MCF 10A (cell line): Measurements from ENCODE around the gene PACSIN2. TPM values are rescaled to one million over a fixed set of nuclear protein-coding genes. Genes with fewer than 3 reads are reported as not detected.
A peak's percentile ranks its signal among the peaks of the same experiment; 100 is the strongest.

Source experiments
- BruUV-seq: library from RNA; stranded (reverse); fragments of 400-500 nt; replicated peaks from 2 replicates; lab custom pipeline; 2021; lab: Mats Ljungman, UMichigan
- CTCF ChIA-PET: fragments of 300-600 bp; sonication (Branson Sonifier 250); formaldehyde crosslinking; extraction: SDS; loops from one replicate; lab custom pipeline; 2021; ENCODE audit warnings: antibody characterized with exemption, inconsistent platforms; lab: Yijun Ruan, JAX
- POLR2A ChIA-PET: fragments of 300-600, 350-650 bp; sonication (Branson Sonifier 250); formaldehyde crosslinking; extraction: SDS; loops from one replicate; lab custom pipeline; 2020; ENCODE audit warnings: antibody characterized with exemption, inconsistent platforms; lab: Yijun Ruan, JAX
- DNase-seq: peaks from one replicate; pipeline ENCODE4 v3.0.0-alpha.2; 2018; ENCODE audit not compliant: unreplicated experiment
- H3K27ac Mint-ChIP-seq: one replicate; pipeline ENCODE4 v1.8.0; 2022; ENCODE audit warnings: mild to moderate bottlenecking, low read depth, mixed read lengths; ENCODE audit not compliant: unreplicated experiment
- H3K27me3 Mint-ChIP-seq: one replicate; pipeline ENCODE4 v1.8.0; 2022; ENCODE audit warnings: mixed read lengths; ENCODE audit not compliant: insufficient read depth, unreplicated experiment
- H3K36me3 Mint-ChIP-seq: one replicate; pipeline ENCODE4 v1.8.0; 2022; ENCODE audit warnings: mild to moderate bottlenecking, moderate library complexity, mixed read lengths; ENCODE audit not compliant: insufficient read depth, unreplicated experiment
- H3K4me1 Mint-ChIP-seq: one replicate; pipeline ENCODE4 v1.8.0; 2022; ENCODE audit warnings: mixed read lengths; ENCODE audit not compliant: insufficient read depth, unreplicated experiment
- H3K4me3 Mint-ChIP-seq: one replicate; pipeline ENCODE4 v1.8.0; 2022; ENCODE audit warnings: mild to moderate bottlenecking, moderate library complexity, mixed read lengths; ENCODE audit not compliant: unreplicated experiment
- H3K9me3 Mint-ChIP-seq: one replicate; pipeline ENCODE4 v1.8.0; 2022; ENCODE audit warnings: mixed read lengths; ENCODE audit not compliant: unreplicated experiment
- CTCF ChIP-seq: fragments of 200-600 bp; IDR thresholded peaks from one replicate; pipeline ENCODE4 v1.8.0; 2022; ENCODE audit warnings: antibody characterized with exemption, mild to moderate bottlenecking; ENCODE audit not compliant: unreplicated experiment
- intact Hi-C: fragments of 100-400 bp; cut with micrococcal nuclease; formaldehyde crosslinking; loops from 2 replicates; pipeline ENCODE4 v1.14.1; 2022
- total RNA-seq: library from RNA; stranded (reverse); gene quantifications from 2 replicates; pipeline ENCODE4 v1.2.3, GENCODE V29; 2022

The PACSIN2 gene
- total RNA-seq, 1 experiment from 2014 or later, result 67.3 TPM

DNA sequence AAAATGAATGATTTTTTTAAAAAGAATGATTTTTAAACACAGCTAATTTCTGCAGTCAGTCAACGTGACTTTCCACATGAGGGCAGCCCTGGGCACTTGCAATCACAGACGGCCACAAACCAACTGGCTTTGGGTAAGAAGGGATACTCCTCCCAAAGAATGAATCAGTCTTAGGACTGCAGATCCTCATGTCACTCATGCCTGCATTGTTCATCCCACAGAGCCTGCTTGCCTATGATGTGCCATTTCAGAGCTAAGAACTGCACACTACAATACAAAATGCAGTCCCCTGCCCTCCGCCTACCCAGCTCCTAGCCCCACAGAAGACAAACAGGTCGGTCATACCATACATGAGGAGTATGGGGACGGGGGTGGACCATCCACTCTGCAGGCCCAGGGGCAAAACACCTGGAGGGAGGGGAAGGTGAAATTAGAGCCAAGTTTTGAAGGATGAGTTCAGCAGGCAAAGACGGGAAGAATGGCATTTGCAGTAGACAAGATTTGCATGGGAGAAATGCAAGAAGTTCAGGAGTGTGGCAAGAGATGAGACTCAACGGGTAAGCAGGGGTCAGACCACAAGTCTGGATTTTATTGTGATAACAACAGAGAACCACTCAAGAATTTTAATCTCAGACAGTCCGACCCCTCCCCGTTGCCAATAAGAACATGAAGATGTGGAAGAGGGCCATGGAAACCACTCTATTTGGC, 24.7 kb downstream of the PACSIN2 start:
- H3K9me3 Mint-ChIP-seq, result no peaks in the 10 kb centered on the region
- H3K27ac Mint-ChIP-seq, result peak overlapping the region; percentile 43
- intact Hi-C loops, result loop anchor here (1.0 kb wide), 2 partner anchors 43 to 100 kb away; no protein-coding TSS in a partner anchor
- BruUV-seq, result no TSS peak
- H3K36me3 Mint-ChIP-seq, result peaks cover 4% of the 10 kb centered on the region
- H3K27me3 Mint-ChIP-seq, result no peaks in the 10 kb centered on the region
- TF ChIP-seq CTCF, result peak; percentile 36
- H3K4me3 Mint-ChIP-seq, result peak overlapping the region; percentile 30
- ChIA-PET POLR2A (interaction anchor here (0.7 to 2.8 kb wide), 13 partner anchors 11 to 153 kb away, joined by 3 to 37 read pairs (median 6); partner anchors contain the start of genes MCAT and PACSIN2), CTCF (interaction anchor here (0.5 to 2.9 kb wide), 24 partner anchors 10 to 122 kb away, joined by 3 to 14 read pairs (median 3); no protein-coding TSS in a partner anchor)
- DNase-seq, result peak; percentile 91
- peaks cover 31% of the 10 kb centered on the region for H3K4me1 Mint-ChIP-seq

DNA sequence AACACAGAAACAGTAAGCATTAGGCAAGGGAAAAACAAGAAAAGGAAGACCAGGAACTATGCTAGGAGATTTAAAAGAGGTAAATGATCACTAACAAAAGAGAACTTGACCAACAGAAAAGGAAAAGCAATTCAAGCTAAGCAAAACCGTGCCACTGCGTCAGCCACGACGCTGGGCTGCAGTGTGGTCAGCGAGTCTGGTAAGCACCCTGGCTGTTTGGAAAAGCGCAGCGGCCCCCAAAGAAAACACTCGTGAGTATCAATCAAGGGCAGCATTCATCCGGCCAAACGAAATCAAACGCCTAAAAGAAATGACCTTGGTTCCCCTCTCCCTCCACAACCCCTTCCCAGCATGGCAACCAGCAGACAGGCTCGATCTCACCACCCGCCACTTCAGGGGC, 28.8 kb downstream of the PACSIN2 start:
- POLR2A ChIA-PET, result interaction anchor here (1.7 kb wide), 1 partner anchor 9 kb away, joined by 5 read pairs; no protein-coding TSS in a partner anchor
- Mint-ChIP-seq H3K9me3 (no peaks in the 10 kb centered on the region), H3K27ac (no peak overlapping the region), H3K27me3 (no peaks in the 10 kb centered on the region), H3K4me3 (no peak overlapping the region), H3K4me1 (peaks cover 12% of the 10 kb centered on the region), H3K36me3 (peaks cover 7% of the 10 kb centered on the region)
- no TSS peak for BruUV-seq
- intact Hi-C loops, result no loop called here
- CTCF ChIA-PET, result interaction anchor here (0.6 kb wide), 1 partner anchor 81 kb away, joined by 3 read pairs; no protein-coding TSS in a partner anchor
- TF ChIP-seq CTCF, result no peak
- no peak for DNase-seq

- ChIA-PET CTCF (no interaction called here), POLR2A (interaction anchor here (1.7 kb wide), 1 partner anchor 10 kb away, joined by 5 read pairs; no protein-coding TSS in a partner anchor)
- intact Hi-C loops, result no loop called here
- no peaks in the 10 kb centered on the region for H3K9me3 Mint-ChIP-seq
- no peak for TF ChIP-seq CTCF
- H3K27ac Mint-ChIP-seq, result no peak overlapping the region
- H3K27me3 Mint-ChIP-seq, result no peaks in the 10 kb centered on the region
- peaks cover 7% of the 10 kb centered on the region for H3K36me3 Mint-ChIP-seq
- H3K4me3 Mint-ChIP-seq, result no peak overlapping the region
- no TSS peak for BruUV-seq
- H3K4me1 Mint-ChIP-seq, result peaks cover 6% of the 10 kb centered on the region
- no peak for DNase-seq
Observed at GRCh38 chr22:42985531-42985905, 29.4 kb downstream of the PACSIN2 start.

DNA sequence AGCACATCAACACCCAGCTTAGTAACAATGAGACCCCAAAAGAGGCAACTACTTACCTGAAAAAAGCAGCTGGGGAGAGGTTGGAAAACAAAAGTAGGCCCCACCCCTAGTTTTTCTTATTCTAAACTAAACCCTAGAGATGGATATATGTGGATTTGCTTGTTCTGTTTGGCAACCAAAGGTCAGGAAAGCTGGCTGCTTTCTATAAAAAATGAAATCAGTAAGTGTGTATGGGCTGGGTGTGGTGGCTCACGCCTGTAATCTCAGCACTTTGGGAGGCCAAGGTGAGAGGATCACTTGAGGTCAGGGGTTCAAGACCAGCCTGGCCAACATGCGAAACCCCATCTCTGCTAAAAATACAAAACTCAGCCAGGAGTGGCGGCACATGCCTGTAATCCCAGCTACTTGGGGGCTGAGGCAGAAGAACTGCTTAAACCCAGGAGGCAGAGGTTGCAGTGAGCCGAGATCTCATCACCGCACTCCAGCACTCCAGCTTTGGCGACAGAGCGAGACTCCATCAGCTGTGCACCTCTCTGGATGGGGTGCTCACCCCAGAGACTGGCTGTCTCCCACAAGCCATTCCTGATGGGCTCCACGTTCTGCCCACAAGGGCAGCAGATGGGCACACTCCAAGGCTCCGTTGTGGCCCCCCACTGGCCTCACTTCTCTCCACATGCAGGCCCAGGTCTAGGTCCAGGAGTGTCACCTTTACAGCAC, 30.0 kb downstream of the PACSIN2 start:
- Mint-ChIP-seq H3K4me1 (peaks cover under 1% of the 10 kb centered on the region), H3K4me3 (no peak overlapping the region), H3K9me3 (no peaks in the 10 kb centered on the region), H3K36me3 (peaks cover 7% of the 10 kb centered on the region), H3K27me3 (no peaks in the 10 kb centered on the region), H3K27ac (no peak overlapping the region)
- ChIA-PET POLR2A (interaction anchor here (1.7 kb wide), 1 partner anchor 10 kb away, joined by 5 read pairs; no protein-coding TSS in a partner anchor), CTCF (no interaction called here)
- no peak for DNase-seq
- TF ChIP-seq CTCF, result no peak
- intact Hi-C loops, result no loop called here
- BruUV-seq, result no TSS peak
